ENCODE data around the gene AMBP. TPM values are rescaled to one million over a fixed set of nuclear protein-coding genes. Genes with fewer than 3 reads are reported as not detected.
"Not testable (repeated sequence)": the region's sequence is repeated elsewhere in the genome, so short reads cannot be mapped to it uniquely, and the experiment has no call there.

The AMBP gene
- polyA plus RNA-seq, 6 donors from 2014 or later: not detected

DNA sequence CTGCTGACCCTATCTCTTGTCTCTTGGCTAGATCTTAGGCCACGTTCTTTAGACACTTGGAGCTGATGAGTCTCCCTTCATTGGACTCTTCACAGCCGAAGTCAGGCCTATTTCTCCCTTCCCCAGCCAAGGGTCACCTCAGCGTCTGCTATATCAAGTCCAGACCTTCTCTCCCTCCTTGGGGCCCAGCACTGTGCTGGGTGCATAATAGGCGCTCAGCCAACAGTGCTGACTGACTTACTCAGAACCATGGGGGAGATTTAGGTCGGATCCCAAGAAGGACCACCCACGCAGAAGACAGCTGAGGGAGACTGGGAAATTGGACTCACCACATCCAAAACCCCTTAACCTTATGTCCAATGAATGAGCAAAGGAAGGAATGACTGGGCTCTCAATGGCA lies 5.6 kb upstream of the AMBP start:
- peaks cover 0 to 1% (median 0%) of the 10 kb centered on the region in 7 donors for H3K9me3 Mint-ChIP-seq
- peaks cover 0 to 4% (median 4%) of the 10 kb centered on the region in 3 donors for H3K27me3 Mint-ChIP-seq
- no peak overlapping the region for H3K4me3 Mint-ChIP-seq
- no peaks in the 10 kb centered on the region for H3K36me3 Mint-ChIP-seq
- ATAC-seq (ENCODE audit: low read depth in 2 of 2) (no peak), DNase-seq (no peak)
- peaks cover 0 to 4% (median 4%) of the 10 kb centered on the region in 3 donors for H3K4me1 Mint-ChIP-seq
- no peak overlapping the region for H3K27ac Mint-ChIP-seq

DNA sequence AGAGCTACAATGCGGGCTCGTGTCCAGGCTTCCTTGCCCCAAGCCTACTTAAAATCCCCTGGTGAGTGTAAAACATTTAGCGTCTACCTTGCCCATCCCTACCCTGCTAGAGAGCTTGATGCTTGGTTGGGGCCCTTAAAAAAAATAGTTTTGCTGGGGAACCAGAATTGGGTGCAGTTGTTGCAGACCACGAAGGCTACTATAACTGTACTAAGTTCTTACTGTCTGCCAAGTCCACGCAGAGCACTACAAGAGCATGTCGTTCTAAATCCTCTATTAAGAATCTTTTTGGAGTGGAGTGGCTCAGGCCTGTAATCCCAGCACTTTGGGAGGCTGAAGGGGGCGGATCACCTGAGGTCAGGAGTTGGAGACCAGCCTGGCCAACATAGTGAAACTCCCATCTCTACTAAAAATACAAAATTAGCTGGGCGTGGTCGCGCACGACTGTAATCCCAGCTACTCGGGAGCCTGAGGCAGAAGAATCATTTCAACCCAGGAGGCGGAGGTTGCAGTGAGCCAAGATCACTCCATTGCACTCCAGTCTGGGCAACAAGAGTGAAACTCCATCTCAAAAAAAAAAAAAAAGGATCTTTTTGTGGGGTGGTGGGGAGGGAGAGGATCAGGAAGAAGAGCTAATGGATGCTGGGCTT lies 4.8 kb upstream of the AMBP start:
- not testable (repeated sequence) for ATAC-seq (ENCODE audit: low read depth in 2 of 2); H3K27me3 Mint-ChIP-seq; DNase-seq; H3K4me3 Mint-ChIP-seq; H3K9me3 Mint-ChIP-seq; H3K36me3 Mint-ChIP-seq; H3K4me1 Mint-ChIP-seq
- H3K27ac Mint-ChIP-seq: peak overlapping the region in 1 of 6 donors; percentile 71

DNA sequence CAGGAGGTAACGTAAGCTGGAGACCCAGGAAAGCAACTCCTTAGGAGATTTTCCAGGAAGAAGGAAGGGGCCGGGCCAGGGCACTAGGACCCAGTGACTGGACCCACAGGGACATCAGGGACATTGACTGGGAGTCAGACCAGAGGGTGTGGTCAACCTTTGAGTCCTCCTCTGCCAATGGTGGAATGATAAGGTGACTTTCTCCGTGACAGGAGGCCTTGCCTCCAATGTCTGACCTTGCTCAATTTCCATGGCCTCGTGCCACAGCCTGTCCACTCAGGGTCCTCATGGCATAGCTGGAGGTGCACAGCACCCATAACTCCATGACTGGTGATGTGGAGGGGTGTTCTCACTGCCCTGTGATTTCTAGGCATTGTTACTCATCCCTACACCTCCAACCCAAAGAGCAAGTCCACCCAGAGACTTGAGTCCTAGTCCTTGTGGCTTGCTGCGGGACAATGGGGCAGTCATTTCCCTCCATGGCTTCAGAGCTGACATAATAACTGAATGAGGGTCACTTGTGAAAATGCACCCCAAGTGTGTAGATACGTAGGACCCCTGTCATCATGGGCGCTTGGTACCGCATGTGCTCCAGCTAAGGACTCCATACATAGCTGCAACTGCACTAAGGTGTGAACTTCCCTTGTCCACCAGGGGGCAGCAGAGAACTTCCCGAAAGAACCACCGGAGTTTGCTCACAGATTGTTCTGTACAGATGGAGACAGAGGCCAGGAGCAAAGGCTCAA lies 4.1 kb upstream of the AMBP start:
- no peak overlapping the region for H3K4me3 Mint-ChIP-seq
- ATAC-seq (ENCODE audit: low read depth in 2 of 2) (peak; percentile 66 to 78), DNase-seq (peak; percentile 60)
- peak overlapping the region in 1 of 6 donors; percentile 71 for H3K27ac Mint-ChIP-seq
- no peaks in the 10 kb centered on the region for H3K9me3 Mint-ChIP-seq
- peaks cover 0 to 2% of the 10 kb centered on the region in 2 donors for H3K36me3 Mint-ChIP-seq
- H3K4me1 Mint-ChIP-seq: peaks cover 0 to 4% (median 4%) of the 10 kb centered on the region in 3 donors
- peaks cover 4 to 6% (median 4%) of the 10 kb centered on the region in 3 donors for H3K27me3 Mint-ChIP-seq

DNA sequence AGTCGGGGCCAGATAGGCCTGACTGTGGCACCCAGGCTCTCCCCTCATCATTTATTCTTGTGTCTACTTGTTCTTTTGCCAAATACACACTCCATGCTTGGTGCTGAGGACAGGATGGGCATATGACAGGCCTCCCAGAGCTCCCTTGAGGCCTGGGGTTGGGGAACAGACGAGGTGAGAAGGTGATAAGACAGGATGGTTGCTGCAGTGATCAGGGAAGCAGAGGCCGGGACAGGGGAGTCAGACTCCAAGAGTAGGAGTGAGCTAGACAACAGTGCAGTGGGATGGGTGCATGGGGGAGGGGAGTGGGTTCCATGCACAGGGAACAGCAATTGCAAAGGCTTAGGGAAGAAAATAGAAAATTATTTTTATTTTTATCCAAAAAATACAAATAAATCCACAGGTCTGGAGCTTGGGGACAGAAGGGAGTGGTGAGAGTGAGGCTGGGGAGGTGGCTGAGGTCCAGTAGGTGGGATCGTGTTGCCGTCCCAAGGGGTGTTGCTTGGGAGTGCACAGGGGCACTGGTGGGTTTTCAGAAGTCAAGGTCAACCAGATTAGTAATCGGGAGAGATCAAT lies 3.4 kb upstream of the AMBP start:
- Mint-ChIP-seq H3K4me1 (peaks cover 0 to 4% (median 4%) of the 10 kb centered on the region in 3 donors), H3K4me3 (no peak overlapping the region), H3K27me3 (peaks cover 4 to 10% (median 9%) of the 10 kb centered on the region in 3 donors), H3K36me3 (peaks cover 0 to 7% of the 10 kb centered on the region in 2 donors), H3K27ac (peak overlapping the region in 1 of 6 donors; percentile 91), H3K9me3 (no peaks in the 10 kb centered on the region)
- no peak for ATAC-seq (ENCODE audit: low read depth in 2 of 2)
- no peak for DNase-seq

DNA sequence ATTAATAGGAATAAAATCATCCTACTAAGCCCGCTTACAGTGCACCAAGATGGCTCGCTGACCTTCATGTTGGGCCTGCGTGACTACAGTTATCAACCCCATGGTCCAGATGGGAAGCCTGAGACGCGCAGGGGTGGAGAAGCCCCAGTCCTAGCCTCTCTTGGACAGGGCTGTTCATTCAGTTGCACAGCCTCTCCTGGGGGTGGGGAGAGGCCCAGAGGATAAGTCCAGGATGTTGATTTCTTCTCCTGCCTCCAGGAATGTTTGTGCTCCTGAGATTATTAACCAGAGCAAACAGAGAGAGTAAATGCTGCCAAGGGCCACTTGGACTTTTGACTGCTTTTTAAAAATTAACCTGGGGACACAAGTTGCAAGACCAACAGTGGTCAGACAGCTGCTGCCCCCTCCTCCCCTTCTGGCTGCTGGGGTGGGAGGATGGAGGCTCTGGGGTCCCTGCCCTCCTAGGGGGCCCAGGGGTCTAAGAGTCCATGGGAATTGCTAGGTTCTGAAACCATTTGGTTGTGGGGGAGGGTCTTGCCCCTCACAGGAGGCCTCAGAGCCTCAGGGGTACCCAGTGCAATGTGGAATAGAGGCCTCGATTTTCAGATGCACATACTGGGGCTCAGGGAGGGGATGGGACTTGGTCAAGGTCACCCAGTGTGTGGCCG lies 2.8 kb upstream of the AMBP start:
- no peak for DNase-seq
- Mint-ChIP-seq H3K36me3 (peaks cover 0 to 7% of the 10 kb centered on the region in 2 donors), H3K9me3 (no peaks in the 10 kb centered on the region), H3K4me3 (no peak overlapping the region), H3K27ac (peak overlapping the region in 1 of 6 donors; percentile 91), H3K27me3 (peaks cover 4 to 17% (median 15%) of the 10 kb centered on the region in 3 donors), H3K4me1 (peaks cover 0 to 4% (median 4%) of the 10 kb centered on the region in 3 donors)
- no peak for ATAC-seq (ENCODE audit: low read depth in 2 of 2)

DNA sequence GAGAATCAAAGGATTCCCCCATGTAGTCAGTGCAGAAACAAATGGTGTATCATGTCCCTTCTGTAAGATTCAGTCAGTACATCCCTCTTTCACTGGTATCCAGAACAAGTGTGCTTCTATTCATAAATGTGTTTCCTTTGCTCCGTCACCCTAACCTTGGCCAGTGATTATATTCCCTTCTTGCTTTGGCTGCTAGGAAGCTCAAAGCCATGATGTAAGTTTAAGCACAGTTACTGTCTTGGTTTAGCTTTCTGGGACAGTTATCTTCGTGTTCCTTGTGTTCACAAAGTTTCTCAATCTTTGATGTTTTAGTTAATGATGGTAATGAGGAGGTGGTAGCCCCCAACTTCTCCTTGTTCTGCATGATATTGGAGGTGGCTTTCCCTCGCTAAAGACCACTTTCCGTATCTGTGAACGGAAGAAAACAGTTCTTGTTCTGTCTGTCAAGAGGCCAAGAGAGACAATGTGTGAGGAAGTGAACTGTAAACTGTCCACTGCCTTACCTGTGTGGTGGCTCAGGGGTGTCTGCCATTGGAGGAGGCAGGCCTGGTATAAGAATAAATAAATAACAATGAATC lies 2.2 kb upstream of the AMBP start:
- H3K9me3 Mint-ChIP-seq: no peaks in the 10 kb centered on the region
- H3K36me3 Mint-ChIP-seq: peaks cover 0 to 7% of the 10 kb centered on the region in 2 donors
- no peak overlapping the region for H3K4me3 Mint-ChIP-seq
- ATAC-seq (ENCODE audit: low read depth in 2 of 2): no peak
- peaks cover 0 to 4% (median 4%) of the 10 kb centered on the region in 3 donors for H3K4me1 Mint-ChIP-seq
- peaks cover 9 to 23% (median 21%) of the 10 kb centered on the region in 3 donors for H3K27me3 Mint-ChIP-seq
- DNase-seq: no peak
- no peak overlapping the region for H3K27ac Mint-ChIP-seq

DNA sequence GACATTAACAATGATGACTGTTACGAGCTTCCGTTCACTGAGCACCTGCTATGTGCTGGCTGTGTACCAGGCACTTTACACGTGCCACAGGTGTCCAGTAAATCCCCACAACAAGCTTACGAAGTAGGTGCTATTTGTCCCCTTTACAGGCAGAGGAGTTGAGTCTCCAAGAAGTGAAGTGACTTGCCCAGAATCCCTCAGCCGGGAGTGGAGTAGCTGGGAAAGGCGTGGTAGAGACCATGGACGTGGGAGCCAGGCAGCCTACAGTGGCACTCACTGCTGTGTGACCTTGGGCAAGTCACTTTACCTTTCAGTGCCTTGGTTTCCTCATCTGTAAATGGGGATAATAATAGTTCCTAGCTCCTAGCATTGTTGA lies 669 bp upstream of the AMBP start:
- Mint-ChIP-seq H3K4me1 (peaks cover 0 to 4% (median 4%) of the 10 kb centered on the region in 3 donors), H3K4me3 (no peak overlapping the region), H3K27ac (no peak overlapping the region), H3K9me3 (peaks cover 0 to 4% (median 0%) of the 10 kb centered on the region in 7 donors), H3K36me3 (peaks cover 0 to 7% of the 10 kb centered on the region in 2 donors), H3K27me3 (peaks cover 16 to 36% (median 30%) of the 10 kb centered on the region in 3 donors)
- ATAC-seq (ENCODE audit: low read depth in 2 of 2): no peak
- DNase-seq: no peak

DNA sequence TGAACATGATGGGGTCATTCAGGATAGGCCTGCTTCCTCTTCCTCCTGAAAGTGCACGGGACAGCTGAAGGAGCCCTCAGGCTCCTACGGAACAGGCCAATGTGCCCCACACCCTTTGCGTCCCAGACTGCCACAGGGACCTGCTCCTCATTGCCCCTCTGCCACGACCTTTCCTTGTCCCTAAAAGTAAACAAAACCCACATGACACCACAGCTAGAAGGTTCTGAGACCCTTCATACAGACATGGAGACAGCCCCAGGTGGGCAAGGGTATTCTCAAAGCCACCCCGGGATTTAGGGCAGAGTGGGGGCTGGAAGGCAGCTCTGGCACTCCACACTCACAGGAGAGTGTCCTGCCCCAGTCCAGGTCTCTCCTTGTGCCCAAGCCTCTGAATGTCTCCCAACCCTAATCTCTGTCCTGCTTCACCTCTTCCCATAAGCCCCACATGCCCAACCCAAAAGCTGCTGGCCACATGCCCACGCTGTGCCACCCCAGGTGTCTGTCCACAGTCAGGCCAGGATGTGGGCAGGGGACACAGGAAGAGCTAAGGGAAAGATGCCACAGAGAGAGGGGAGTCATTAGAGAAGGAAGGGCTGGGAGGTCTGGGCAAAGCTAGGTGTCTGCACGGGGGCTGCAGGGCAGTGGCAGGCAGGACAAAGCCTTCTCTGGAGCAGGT lies 800 bp downstream of the AMBP start:
- Mint-ChIP-seq H3K4me3 (no peak overlapping the region), H3K27me3 (peaks cover 12 to 36% (median 30%) of the 10 kb centered on the region in 3 donors)

DNA sequence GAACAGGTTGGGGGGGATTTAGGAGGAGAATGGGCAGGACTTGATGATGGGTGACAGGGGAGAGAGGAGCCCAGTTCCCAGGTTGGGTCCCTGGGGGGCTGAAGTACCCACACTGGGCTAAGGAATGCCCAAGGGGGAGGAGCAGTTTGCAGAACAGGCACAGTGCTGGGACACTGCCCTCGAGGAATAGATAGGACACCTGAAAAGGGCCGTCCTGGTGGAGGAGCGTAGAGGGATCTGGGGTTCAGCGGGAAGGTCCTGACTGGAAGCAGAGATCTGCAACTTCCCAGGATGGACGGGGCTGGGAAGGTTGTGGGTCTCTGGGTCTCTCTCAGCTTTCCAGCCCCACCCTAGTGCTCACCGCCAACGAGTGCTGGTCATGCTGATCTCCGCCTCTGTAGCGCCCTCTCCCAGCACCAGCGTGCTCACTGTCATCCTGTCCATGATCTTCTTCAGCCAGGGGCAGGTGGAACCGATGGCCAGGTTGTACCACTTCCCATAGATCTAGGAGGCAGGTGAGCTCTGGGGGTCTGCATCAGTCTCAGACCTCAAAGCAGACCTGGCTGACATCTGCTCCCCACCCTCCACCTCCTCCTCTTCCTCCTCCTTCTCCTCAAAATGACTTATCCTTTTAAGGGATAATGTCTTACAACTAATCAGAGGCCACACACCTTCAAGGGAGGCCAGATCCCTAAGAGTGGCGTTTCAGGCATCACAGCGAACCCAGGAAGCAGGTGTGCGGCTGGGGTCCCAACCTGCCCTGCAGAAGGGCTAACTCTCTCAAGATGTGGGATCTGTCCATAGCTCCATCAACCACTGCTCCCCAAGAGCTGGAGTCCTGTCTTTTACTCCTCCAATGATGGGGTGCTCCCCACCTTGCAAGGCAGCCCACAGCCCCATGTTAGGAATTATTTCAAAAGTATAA lies 1.6 kb downstream of the AMBP start:
- Mint-ChIP-seq H3K4me1 (no peaks in the 10 kb centered on the region), H3K27ac (no peak overlapping the region), H3K4me3 (peak overlapping the region in 1 of 8 donors; percentile 64), H3K36me3 (peaks cover 0 to 7% of the 10 kb centered on the region in 2 donors), H3K9me3 (peaks cover 0 to 5% (median 0%) of the 10 kb centered on the region in 7 donors), H3K27me3 (peaks cover 11 to 36% (median 30%) of the 10 kb centered on the region in 3 donors)
- DNase-seq (no peak), ATAC-seq (ENCODE audit: low read depth in 2 of 2) (no peak)

More for the DNA sequence above, 800 bp downstream of the AMBP start:
- Mint-ChIP-seq H3K36me3 (peaks cover 0 to 7% of the 10 kb centered on the region in 2 donors), H3K27ac (peak overlapping the region in 1 of 6 donors; percentile 16), H3K4me1 (no peaks in the 10 kb centered on the region), H3K9me3 (peaks cover 0 to 4% (median 0%) of the 10 kb centered on the region in 7 donors)
- no peak for ATAC-seq (ENCODE audit: low read depth in 2 of 2)
- no peak for DNase-seq

DNA sequence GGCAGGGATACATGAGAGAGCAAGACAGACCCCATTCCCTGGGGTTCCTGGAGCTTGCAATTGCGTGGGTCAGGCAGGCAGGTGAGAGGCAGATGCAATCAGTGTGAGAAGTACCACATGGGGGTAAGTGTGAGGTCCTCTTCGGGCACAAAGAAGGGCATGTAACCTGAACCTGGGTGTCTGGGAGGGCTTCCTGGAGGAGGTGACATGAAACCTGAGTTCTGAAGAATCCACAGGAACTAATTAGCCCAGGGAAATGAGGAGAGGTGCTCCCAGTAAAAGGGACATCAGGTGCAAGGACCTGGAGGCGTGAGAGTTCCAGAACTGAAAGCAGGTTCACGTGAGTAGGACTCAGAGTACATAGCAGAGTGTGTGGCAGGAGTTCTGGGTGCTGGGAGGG lies 2.5 kb downstream of the AMBP start:
- H3K4me3 Mint-ChIP-seq: no peak overlapping the region
- peaks cover 0 to 5% (median 0%) of the 10 kb centered on the region in 7 donors for H3K9me3 Mint-ChIP-seq
- H3K27ac Mint-ChIP-seq: no peak overlapping the region

DNA sequence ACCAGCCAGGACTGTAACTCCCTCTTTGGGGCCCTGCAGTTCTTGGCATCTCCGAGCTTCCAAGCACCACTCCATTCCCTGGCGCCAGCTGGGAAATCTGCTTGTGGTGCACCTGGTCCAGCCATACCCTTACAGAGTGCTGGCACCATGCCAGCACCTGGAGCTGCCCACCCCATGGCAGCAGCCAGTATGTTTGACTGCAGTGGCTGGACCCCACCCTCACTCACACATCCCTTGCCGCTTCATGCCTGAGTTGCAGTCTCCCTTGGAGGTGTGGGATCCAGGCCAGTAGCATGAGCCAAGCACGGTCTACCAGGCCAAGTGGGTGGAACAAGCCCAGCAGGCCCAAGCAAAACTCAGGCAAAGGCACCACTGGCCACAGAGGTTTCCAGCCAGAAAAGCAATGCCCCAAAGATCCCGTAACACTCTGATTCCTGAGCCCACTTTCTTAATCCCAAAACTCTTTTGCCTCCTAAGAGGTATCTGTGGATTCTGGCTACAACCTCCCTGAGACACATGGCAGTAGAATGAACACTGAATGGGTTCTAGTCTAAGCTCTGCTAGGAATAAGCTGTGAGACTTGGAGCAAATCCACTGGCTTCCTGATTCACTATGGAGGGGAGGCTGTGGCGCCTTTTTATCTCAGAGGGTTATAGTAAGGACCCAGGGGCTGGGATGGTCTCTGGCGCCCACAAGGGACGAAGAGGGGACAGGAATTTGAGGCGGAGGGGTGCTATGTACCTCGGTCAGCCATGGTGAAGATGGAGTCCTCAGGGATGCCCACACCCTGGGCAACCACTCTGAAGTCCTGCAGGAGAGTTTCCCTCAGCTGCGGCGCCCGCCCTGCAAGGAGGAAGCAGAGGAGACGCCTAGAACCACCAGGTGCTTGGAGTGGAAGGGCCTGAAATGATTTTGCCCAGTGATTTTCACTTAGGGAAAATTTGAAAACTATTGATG lies 5.6 kb downstream of the AMBP start:
- peaks cover 0 to 7% of the 10 kb centered on the region in 2 donors for H3K36me3 Mint-ChIP-seq
- no peak overlapping the region for H3K27ac Mint-ChIP-seq
- H3K4me3 Mint-ChIP-seq: no peak overlapping the region
- H3K4me1 Mint-ChIP-seq: no peaks in the 10 kb centered on the region
- peaks cover 11 to 35% (median 30%) of the 10 kb centered on the region in 3 donors for H3K27me3 Mint-ChIP-seq
- no peak for ATAC-seq (ENCODE audit: low read depth in 2 of 2)
- DNase-seq: no peak
- H3K9me3 Mint-ChIP-seq: peaks cover 0 to 5% (median 0%) of the 10 kb centered on the region in 7 donors

More for the DNA sequence above, 2.5 kb downstream of the AMBP start:
- peaks cover 11 to 36% (median 30%) of the 10 kb centered on the region in 3 donors for H3K27me3 Mint-ChIP-seq
- no peak for DNase-seq
- no peak for ATAC-seq (ENCODE audit: low read depth in 2 of 2)
- H3K36me3 Mint-ChIP-seq: peaks cover 0 to 7% of the 10 kb centered on the region in 2 donors
- H3K4me1 Mint-ChIP-seq: no peaks in the 10 kb centered on the region

Measured in naive B cell (primary cell).